ENCODE results near the gene GRID1.

The GRID1 gene

DNA sequence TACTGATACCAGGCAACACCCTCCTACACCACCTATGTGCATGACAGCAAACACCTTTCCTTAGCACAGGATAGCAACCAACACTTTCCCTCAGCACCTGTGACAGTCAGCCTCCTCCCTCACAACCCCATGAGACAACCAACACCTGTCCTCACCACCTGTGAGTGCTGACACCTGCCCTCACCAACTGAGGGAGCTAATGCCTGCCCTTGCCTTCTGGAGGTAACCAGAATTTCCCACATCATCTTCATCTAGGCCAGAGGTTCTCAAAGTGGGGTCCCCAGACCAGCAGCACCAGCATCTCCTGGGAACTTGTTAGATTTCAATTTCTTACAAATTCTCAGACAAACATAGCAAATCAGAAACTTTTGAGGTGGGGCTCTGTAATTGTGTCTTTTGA, 112.5 kb downstream of the GRID1 start:
- no peak overlapping the region for H3K4me3 ChIP-seq (replicated peaks in 1 of 2; ENCODE audit: low read depth in 2 of 2, low read length in 2 of 2)
- TF ChIP-seq, protein P1, sequence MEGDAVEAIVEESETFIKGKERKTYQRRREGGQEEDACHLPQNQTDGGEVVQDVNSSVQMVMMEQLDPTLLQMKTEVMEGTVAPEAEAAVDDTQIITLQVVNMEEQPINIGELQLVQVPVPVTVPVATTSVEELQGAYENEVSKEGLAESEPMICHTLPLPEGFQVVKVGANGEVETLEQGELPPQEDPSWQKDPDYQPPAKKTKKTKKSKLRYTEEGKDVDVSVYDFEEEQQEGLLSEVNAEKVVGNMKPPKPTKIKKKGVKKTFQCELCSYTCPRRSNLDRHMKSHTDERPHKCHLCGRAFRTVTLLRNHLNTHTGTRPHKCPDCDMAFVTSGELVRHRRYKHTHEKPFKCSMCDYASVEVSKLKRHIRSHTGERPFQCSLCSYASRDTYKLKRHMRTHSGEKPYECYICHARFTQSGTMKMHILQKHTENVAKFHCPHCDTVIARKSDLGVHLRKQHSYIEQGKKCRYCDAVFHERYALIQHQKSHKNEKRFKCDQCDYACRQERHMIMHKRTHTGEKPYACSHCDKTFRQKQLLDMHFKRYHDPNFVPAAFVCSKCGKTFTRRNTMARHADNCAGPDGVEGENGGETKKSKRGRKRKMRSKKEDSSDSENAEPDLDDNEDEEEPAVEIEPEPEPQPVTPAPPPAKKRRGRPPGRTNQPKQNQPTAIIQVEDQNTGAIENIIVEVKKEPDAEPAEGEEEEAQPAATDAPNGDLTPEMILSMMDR (IDR thresholded peaks at IDR 0.05; ENCODE audit: low read depth, low read length), result no peak
- no peak for DNase-seq (ENCODE audit: low read depth in 2 of 2)

DNA sequence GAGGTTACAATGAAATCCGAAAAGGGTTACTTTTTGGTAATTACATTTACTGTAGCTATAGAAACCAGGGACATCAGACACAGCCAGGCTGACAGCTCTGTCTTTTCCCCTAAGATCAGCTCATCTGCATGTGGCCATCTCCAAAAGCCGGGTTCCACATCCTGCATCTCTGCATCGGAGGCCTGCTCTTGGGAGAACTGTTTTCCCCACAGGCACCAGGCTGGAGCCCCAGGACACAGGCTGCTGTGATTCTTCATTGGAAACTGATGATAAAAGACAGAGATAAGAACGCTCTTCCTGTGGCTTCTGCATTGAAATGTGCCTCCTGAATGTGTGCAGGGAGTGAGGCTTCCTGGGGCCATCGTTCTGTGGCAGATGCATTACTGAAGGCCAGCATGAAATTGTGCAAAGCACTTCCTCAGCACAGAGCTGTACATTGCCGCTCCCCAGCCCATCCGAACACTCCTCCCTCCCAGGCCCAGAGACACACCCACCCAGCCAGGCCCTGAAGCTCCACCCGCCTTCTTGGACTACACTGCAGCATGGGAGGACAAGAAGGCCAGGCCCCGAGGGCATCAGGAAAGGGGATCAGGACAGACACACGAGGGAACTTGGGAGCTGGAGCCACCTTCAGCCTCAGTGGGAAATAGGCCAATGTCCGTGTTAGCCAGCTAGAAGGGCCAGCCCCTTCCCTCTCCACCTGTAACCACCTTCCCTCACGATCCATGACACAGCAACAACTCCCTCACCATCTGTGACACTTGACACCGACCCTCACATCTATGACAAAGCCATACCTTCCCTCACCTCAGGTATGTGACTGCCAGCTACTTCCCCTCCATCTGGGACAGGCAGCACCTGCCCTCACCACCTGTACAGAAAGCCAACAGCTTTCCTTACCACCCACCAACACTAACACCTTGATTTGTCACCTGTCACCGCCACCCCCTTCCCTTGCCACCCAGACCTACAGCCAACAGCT, 113.2 kb downstream of the GRID1 start:
- H3K4me3 ChIP-seq (replicated peaks in 1 of 2; ENCODE audit: low read depth in 2 of 2, low read length in 2 of 2), result no peak overlapping the region
- TF ChIP-seq, protein P1 (IDR thresholded peaks at IDR 0.05; ENCODE audit: low read depth, low read length), result no peak
- DNase-seq (ENCODE audit: low read depth in 2 of 2), result no peak

DNA sequence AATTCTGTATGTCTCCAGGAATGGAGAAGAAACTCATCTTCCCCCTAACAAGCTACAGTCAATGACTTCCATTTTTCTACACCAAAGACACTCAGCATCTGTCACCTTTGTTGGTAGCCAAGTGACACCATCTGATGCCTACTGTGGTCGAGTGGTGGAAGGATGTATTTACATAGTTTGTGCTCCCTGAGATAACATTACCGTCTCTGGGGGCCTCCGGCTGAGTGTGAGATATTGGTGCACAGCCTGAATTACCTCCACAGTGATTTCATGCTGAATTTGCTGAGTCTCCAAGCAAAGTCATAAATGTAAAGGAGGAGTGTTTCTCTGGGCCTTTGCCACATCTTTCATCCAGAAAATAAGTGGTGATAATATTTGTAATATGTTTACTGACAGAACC, 114.0 kb downstream of the GRID1 start:
- no peak for DNase-seq (ENCODE audit: low read depth in 2 of 2)
- TF ChIP-seq, protein P1 (IDR thresholded peaks at IDR 0.05; ENCODE audit: low read depth, low read length), result no peak
- H3K4me3 ChIP-seq (replicated peaks in 1 of 2; ENCODE audit: low read depth in 2 of 2, low read length in 2 of 2), result no peak overlapping the region

DNA sequence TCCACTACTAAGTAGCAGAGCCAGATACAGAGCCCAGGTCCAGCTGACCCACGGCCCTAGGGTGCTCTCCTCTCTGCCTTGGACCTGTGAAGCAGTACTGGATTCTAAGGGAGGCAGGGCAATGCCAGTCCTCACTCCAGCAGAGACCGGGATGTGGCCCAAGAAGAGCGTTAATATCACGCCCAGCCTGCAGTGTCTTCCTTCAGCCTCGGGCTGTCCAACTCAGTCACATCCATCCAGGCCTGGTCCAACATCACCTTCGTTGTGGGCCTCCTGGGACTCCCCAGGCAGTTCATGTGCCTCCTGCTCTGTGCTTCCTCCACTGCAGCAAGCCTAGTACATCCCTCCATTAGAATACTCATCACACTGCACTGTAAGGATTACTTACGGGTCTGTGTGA, 114.5 kb downstream of the GRID1 start:
- no peak overlapping the region for H3K4me3 ChIP-seq (replicated peaks in 1 of 2; ENCODE audit: low read depth in 2 of 2, low read length in 2 of 2)
- TF ChIP-seq, protein P1 (IDR thresholded peaks at IDR 0.05; ENCODE audit: low read depth, low read length), result no peak
- DNase-seq (ENCODE audit: low read depth in 2 of 2), result no peak

DNA sequence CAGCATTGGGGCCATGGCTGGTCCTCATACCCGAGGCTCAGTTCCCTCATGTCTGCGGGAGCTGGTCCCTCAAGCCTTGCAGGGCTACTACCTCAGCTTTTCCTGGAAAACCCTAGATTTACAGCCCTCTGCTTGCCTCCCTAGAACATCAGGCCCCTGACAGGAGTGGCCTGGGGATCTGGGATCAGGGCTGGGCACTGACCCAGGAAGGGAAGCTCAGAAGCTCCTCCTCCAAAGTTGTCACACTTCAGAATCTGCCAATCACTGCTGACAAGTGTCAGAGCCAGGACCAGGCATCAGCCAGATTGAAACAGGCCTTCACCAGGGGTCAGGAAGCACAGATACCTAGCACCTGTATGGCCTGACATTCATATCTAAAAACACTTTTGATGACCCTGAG, 115.2 kb downstream of the GRID1 start:
- no peak overlapping the region for H3K4me3 ChIP-seq (replicated peaks in 1 of 2; ENCODE audit: low read depth in 2 of 2, low read length in 2 of 2)
- TF ChIP-seq, protein P1 (IDR thresholded peaks at IDR 0.05; ENCODE audit: low read depth, low read length), result no peak
- DNase-seq (ENCODE audit: low read depth in 2 of 2), result no peak

DNA sequence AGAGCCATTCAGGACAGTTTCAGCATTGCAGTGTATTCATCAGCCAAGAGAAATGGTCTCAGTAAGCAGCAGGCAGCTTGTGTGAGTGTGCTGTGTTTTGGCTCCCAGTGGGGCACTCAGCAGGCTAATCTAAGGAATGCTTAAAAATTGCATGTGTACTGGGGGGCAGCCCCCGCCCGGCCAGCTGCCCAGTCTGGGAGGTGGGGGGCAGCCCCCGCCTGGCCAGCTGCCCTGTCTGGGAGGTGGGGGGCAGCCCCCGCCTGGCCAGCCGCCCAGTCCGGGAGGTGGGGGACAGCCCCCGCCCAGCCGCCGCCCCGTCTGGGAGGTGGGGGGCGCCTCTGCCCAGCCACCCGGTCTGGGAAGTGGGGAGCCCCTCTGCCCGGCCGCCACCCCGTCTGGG, 116.2 kb downstream of the GRID1 start:
- H3K4me3 ChIP-seq (replicated peaks in 1 of 2; ENCODE audit: low read depth in 2 of 2, low read length in 2 of 2), result no peak overlapping the region
- DNase-seq (ENCODE audit: low read depth in 2 of 2), result peak in 1 of 2 donors; percentile 16
- TF ChIP-seq, protein P1 (IDR thresholded peaks at IDR 0.05; ENCODE audit: low read depth, low read length), result no peak
